Hippocampal formation (tissue), 2 donors: ENCODE measurements around the gene PLA2R1.

Experiments used
- DNase-seq, 2 donors: peaks; one replicate each; lab custom pipeline; 2025; lab: John Stamatoyannopoulos, UW

Gene PLA2R1

DNA sequence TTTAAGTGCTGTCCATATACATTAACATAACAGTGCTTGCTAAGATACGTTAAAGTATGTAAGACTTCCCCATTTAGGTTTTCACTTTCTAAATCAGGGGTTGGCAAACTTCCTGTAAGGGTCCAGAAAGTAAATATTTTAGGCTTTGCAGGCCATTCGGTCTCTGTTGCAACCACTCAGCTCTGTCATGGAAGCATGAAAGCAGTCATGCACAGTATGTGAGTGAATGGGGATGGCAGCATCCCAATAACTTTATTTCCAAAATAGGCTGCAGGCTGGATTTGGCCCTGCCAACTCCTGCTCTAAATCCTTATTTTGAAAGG lies 128.7 kb downstream of the PLA2R1 start:
- no peak for DNase-seq

DNA sequence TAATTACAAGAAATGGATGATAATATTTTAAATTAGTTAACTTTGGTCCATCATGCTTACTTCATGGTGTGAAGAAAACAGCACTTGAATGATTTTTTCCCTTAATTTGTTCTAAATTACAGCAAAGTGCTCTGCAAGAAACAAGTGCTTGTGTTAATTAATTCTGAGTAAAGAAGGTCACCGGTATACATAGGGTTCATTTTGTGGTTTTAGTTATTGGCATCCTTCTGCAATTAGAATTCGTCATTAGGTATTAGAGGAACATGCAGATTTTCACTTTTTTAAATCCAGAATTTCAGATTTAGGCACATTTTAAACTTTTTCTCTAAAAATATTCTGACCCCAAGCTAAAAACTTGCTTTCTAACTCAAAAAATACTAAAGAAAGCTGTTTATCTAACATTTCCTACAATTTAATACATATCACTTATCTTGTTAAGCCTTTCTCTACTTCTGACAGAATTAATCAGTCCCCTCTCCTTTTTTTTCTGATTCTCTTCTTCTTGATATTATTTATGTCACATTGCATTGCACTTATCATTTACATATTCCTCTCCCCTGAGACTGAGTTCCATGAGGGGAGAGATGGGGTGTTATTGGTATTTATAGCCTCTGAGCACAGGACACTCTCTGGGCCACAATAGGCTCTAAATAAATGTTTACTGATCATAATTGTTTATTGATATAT lies 129.2 kb downstream of the PLA2R1 start:
- no peak for DNase-seq

DNA sequence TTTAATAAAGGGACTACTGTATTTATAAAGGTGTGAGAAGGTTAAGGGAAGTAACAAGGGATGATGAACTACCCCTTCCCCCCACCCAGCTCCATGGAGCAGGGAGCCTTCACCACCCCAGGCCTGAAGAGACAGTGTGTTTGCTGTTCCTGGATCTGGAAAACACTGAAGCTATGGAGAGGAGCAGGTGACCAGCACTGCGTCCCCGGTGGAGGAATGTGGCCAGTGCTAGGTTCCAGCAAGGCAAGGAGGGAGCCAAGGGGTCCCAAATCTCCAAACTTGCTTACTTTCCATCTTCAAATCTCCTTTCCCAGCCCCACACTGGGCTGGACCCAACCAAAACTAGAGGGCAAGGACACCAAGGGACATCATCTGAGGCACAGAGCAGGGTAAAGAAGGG lies 135.7 kb downstream of the PLA2R1 start:
- DNase-seq, result no peak

DNA sequence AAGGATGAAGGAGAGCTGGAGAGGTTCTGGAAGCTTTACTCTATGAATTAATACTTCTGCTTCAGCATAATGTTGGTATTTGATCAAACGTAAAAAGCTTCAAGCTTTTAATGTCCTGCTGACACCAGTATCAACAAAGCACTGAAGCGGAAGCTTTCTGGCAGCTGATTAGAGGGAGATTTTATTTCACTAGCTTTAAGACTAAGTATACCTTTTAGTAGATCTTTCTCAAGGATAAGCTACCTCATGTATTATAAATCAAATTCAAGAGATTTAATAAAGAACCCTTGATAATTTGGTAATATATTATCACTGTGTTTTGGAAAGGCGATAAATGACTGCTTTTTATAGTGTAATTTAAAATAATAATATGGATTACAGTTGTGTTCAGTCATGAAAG lies 136.4 kb downstream of the PLA2R1 start:
- DNase-seq, result no peak

DNA sequence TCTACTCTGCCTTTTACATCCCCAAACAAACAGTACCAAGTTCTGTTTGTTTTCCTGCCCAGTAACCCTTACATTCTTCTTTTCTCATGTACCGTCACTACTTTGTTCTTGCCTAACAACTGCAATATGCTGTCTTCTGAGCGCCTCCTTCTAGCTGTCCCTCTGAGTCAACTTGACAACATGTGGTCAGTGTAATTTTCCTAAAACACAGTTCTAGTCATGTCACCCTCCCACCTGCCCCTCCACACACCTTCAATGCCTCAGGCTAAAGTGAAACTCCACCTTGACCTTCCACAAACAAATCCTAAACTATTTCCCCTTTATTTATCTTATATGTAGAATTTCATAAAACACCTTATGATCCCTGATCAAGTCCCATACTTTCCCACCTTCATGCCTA lies 139.9 kb downstream of the PLA2R1 start:
- no peak for DNase-seq

DNA sequence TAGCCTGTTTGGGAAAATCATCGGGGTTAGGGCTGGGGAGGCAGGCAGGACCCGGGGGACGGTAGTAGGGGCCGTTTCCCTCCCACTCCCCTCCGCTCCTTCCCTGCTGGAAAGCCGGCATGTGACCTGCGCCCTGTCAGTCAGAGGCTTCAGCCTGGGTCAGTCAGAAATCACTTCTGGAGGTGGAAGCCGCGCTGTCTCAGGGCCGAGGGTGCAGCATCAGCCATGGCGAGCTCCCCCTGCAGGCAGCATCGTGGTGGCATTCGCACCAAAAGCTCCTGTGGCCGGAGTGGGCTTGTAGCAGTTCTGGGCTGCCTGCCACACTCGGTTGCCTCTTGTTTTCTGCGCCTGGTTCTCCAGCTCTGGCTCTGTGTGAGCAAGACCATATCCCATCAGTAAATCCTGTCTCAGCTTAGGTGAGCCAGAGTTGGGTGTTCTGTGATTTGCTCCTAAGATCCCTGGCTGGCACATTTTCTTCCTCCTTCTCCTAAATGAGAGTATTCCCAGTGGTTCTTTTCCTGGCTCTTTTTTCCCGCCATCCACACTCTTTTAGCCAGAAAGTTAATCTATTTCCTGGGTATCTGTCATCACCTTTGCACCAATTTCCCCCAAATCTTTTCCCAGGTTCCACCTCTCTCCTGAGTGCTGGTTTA lies 140.5 kb downstream of the PLA2R1 start:
- peak in 1 of 2 donors; percentile 23 for DNase-seq

DNA sequence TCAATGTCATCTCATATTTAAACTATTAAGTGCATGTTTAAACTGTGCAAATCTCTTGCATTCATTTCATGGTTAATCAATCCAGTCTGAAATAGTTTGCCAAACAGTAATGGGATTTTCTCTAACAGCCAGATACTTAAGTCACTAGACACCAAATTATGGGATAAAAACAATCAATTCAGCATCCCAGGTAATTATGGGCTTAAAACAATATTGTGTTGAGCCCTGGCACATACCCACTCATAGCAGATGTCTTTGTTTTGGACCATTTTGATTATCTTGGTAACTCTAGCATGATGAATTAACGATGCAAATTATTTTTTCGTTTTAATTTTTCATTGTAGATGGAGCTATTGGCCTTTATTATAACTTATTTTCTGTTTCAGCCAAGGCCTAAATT lies 145.9 kb downstream of the PLA2R1 start:
- DNase-seq, result no peak

DNA sequence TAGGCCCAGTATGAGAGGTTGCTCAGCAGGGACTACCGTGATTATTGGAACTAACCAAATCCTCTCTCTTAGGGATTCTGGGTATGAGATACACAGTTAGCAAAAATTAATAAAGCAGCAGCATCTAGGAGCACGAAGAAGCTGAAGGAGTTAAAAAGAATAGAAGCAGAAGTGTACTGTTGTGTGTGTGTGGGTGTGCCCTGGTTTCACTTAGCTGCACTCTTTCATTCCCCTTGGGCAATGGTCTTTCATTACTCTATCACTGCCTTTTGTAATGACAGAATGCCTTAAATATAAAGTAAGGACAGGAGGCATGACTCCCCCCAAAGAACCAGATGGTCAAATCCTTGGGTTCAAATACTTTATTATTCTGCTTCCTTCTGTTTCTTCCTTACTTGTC lies 148.5 kb downstream of the PLA2R1 start:
- DNase-seq, result no peak

DNA sequence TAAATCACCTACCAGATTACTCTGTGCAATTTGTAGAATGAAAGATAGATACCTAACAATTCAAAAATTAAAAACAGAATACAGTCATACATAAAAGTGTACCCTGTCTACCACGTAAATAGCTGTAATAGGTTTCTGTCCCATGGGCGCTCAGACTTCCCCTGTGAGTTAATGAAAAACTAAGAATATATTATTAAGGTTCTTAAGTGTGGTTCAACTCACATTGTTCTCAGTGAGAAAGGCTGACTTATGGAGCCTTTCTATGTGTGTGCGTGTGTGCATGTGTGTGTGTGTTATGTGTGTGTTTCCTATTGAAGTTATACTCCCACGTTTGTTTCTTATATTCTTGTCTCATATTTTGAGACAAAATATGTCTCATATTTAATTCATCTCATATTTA lies 149.8 kb downstream of the PLA2R1 start:
- DNase-seq, result no peak

DNA sequence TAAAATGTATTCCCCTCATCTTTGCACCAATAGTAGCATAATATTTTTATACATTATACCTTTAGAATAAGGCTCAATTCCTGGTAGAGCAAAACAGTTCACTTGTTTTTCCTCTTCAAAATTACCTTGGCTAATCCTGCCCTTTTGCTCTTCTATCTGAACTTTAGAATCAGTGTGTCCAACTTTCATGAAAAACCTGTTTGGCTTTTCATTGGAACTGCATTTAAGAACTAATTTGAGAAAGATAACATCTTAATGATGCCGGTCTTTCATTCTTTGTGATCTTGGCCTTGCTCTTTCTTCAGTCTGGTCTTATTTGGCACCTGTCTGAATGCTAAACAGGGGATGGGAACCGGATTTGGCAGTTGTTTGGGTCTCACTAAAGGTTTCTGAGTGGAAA lies 151.5 kb downstream of the PLA2R1 start:
- no peak for DNase-seq

DNA sequence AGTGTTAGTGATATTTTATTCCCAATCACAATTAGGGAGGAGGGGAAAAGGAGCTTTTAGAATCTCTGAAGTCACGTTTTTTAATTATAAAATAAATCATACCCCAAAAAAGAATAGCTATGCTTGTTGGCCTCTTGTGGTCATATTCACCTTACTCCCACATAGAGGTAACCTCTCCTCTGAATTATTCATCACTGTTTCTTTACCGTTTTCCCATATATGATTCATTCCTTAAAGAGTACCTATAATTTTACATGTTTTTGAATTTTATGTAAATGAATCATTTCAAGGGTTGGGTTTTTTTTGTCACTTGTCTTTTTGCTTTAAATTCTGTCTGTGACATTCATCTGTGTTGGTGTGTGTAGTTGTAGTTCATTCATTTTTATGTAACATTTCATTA lies 153.8 kb downstream of the PLA2R1 start:
- DNase-seq, result no peak

DNA sequence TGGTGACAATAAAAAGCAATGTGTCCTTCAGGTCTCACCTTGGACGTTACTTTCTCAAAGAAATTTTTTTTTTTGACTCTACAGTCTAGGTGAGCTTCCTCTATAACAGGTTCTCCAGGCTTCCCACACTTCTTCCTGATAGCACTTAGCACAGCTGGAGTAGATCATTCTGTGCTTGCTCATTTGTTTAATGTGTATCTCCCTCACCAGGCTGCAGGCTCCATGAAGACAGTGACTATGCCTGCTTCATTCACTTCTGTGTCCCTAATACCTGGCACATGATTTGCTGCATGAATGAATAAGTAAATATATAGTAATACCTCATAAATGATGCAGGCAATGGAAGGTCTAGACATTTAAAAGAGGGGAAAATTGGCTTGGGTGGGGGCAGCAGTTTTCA lies 154.5 kb downstream of the PLA2R1 start:
- no peak for DNase-seq

DNA sequence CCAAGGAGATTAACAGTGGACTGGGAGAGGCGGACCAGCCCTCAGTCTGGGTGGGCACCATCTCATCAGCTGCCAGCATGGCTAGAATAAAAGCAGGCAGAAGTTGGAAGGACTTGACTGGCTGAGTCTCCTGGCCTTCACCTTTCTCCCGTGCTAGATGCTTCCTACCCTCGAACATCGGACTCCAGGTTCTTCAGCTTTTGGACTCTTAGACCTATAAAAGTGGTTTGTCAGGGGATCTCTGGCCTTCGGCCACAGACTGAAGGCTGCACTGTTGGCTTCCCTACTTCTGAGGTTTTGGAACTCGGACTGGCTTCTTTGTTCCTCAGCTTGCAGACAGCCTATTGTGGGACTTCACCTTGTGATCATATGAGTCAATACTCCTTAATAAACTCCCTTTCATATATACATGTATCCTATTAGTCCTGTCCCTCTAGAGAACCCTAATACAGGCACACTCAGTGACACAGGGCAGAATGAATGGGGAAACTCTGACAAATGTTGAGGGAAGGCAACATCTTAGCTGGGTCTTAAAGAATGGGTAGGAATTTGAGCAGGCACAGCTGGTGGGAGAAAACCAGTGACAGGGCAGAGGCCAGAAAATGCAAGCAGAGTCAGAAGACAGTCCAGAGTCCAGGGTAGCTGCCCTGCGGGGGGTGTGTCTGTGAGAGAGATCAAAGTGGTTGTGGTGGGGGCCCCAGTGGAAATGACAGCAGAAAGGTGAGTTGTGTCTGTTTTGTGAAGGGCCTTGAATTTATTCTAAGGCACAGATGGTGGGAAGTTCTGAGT lies 156.3 kb downstream of the PLA2R1 start:
- no peak for DNase-seq

DNA sequence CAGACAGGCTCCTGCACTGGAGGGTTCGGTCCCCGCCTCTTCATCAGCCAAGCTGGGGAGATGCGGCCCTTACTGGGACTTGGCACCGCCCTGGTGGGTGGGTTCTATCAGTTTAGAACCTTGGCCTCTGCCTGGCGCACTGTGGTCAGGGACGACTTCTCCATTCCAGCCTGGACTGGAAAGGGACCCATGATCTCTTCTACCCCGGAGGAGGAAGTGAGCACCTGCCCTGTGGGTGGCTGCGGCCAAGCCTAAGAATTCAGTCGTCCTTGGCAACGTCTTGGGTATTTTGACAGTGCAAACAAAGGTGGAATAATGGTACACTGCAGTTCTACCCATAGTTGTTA lies 157.5 kb downstream of the PLA2R1 start:
- peak in 1 of 2 donors; percentile 41 for DNase-seq

DNA sequence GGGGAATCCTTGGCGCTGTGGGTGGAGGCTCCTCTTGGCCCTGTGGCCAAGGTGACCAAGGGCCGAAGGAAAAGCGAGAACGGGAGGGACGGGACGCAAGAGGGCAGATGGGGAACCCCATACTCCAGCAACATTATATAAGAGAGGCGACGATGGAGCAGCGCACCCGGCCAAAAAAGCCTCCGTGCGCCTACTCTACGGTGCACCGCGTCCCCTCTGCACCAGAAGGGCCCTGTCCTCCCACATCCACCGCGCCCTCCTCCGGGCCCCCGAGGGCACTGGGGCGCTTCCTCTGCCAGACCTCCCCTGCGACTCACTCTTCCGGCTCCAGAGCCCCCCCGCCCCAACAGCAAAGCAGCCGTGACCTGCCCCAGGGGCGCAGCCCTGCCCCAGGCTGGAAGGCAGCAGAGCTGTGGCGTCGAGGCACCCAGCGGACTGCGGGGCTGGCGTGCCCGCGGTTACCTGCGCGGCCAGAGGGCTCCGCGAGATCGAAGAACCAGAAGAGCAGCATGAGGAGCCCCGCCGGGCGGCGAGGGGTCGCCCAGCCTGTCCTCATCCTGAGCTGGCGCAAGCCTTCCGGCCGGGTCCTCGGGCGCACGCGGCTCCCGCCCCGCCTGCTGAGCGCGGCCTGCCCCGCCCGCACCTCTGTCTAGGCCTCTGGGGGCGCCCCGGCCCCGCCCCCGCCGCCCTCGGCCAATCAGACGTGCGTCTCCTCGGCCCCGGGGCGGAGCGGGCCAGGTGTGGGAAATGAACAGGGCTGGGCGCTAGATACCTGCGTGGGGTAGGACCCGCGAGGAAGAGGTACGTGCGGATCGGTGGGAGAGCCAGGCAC lies 158.1 kb downstream of the PLA2R1 start, which contains the start of gene LY75:
Gene LY75, minus strand, starts transcription at position 630 of the 832 bp plus-strand sequence.
- peak in 1 of 2 donors; percentile 31 for DNase-seq

DNA sequence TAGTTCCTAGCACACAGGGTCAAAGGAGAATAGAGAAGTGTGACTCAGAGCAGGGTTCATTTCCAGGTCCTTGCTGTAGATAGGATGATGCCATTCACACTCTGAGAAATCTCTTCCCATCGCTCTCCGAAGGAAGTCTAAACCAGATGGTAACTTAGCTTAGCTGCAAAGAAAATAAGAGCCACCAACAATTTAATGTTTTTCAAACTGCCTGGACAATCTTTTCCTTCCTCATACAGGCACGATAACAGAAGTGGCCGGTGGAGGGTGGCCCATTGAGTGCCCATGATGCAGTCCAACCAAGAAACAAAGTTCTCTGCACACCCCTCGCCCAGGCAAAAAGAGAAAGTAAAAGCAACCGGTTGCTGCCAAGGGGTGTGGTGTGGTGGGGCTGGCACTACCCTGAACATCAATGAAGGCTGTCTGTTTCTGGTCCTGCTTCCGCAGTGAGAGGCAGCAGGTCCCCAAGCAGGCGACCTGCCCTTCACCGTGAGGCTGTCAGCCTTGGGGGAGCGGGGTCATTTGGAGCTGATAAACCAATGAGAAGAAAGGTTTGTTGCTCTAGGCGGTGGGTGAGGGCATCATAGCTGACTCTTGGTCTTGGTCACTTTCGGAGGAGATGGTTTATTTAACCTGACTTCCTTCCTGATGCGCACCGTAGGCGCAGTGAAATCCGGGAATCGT lies 158.8 kb downstream of the PLA2R1 start:
- no peak for DNase-seq

DNA sequence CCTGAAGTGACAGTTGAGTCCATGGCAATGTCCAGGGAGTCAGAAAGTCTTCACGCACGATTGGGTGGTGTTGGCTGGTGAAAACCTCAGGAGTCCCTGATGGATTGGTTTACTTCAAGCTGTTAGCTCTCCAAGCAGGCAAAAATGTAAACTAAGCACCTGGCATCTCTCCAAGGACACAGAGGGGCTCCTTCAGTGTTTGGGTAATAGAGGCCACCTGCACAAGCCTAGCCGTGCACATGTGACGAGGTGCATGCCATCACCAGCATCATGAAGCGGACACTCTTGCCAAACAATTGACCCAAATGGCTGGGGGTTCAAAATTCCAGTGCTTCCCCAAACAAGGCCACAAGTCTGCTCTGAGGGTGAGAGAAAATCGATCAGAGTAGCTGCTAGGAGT lies 159.7 kb downstream of the PLA2R1 start:
- DNase-seq, result no peak

DNA sequence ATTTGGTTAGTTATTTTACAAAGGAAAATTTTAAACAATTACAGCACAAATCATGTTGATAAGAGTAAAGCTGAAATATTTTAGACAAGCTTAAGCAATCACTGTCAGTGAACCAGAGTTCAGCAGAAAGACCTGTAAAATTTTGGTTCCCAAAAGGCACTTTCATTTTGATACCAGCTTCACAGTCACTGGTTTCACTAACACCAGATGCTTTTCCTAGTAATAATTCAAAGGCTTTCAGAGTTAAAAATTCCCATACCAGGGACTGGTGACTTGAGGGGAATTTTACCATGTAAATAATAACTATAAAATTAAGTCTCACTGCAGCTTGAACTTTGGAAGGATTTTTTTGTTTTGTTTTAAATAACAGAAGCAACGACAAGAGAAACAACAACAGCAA lies 162.1 kb downstream of the PLA2R1 start:
- no peak for DNase-seq

DNA sequence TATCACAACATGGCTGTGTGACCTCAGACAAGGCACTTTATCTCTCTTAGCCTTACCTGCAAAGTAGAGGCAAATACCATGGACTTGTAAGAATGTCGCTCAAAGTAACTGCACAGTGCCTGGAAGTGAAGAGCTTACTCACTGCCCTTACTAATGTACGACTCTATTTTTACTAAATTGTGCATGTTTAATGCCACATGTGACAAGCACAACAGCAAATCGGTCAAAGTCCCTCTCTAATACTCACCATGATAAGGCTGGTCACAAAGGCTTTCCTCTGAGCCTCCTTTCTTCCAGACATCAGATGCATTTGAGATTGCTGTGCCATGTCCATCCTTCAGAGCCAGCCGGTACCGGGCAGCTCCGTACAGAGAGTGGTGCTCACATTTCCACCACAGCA lies 164.0 kb downstream of the PLA2R1 start:
- DNase-seq, result no peak

DNA sequence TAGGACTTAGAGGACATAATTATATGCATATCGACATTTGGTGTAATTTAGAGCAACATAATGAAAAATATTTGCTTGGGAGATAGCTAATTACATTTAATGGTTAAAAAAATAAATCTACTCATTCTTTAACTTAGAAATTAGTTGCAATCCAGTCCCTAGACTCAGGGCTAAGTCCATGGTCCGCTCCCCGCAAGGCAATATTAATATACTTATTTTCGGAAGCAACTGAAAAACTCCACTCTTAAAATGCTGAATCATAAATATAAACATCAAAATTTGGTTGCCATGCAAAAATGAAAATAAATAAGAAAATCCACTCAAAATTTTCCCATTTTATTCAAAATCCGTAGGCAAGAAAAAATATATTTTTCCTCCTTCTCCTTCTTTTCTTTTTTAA lies 164.7 kb downstream of the PLA2R1 start:
- no peak for DNase-seq

DNA sequence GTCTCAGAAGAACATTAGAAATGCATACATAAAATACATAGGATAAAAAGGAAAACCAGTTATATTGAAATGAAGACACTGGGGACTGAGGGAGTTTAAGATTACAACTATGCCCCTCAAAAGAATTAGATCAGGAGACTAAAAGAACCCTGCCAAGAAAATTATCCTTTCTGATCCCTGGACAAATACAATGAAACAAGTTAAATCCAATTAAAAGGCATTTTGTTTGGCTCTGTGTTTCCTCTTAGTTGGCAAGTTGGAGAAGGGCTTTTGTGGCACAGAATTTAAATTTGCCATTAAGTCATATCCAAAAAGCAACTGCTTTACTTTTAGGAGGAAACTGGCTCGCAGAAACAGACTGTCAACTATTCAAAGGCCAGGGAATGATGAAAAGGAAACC lies 165.3 kb downstream of the PLA2R1 start:
- no peak for DNase-seq
